Measurements from ENCODE around the gene LY86.

DNA sequence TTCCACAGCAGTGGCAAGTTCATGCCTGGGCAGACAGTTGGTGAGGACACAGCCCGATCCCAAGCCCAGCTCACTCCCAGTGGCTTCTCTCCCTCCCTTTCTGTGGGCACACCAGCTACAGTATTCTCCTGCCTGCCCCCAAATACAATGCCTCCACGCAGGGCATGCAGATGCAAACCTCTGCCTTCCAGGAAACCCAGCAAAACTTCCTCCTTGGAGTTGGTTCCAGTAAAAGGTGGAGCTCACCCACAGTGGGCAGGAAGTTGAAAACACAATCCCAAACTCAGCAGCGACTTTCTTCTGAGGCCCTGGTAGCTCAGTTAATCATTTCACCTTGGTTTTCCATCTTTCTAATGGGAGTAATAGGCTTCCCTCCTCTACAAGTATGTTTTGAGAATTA lies 93.7 kb downstream of the LY86 start:
- no peak for TF ChIP-seq NFRKB (IDR thresholded peaks at IDR 0.05)
- TF ChIP-seq FOXA1 (IDR thresholded peaks at IDR 0.05) = no peak
- no peak for TF ChIP-seq SUZ12 (IDR thresholded peaks at IDR 0.05)

Data from HEK293T (cell line).